ENCODE results near the gene IKZF1. TPM values are rescaled to one million over a fixed set of nuclear protein-coding genes. Genes with fewer than 3 reads are reported as not detected.

IKZF1 gene
- total RNA-seq, 1 donor from 2014 or later: 15.2 TPM

- DNase-seq (ENCODE audit: low spot score): no peak
Measured at GRCh38 chr7:50355817-50356178, 51.3 kb downstream of the IKZF1 start.

DNA sequence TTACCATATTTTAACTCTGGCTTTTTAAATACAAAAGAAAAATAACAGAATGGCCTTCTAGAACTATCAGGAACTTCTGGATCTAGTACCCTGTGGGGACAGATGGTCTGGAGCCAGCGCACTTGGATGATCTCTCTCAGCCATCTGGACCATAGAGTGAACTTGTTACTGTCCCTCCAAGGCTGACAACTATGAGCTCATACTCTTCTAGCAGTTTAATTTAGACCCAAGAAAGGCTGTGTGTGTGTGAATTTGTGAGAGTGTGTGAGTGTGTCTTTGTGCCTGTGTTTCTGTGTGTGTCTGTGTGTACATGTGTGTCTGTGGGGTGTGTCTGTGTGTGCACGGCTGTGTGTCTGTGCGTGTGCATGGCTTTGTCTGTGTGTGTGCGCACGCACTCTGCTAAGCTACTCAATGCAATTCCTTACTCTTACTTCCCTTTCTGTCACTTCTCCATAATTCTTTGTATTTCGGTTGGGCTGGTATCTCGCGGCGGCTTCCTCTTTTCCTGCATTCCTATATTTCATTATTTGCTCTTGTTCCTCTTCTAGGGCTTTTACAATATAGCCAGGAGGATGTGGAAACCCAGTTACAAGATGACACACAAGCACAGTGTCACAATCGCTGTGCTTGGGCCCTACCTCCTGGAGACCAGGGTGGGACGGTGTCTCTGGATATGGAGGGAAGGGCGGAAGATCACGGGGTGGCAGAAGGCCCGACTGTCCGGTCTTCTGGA is 51.9 kb downstream of the IKZF1 start:
- DNase-seq (ENCODE audit: low spot score): no peak

DNA sequence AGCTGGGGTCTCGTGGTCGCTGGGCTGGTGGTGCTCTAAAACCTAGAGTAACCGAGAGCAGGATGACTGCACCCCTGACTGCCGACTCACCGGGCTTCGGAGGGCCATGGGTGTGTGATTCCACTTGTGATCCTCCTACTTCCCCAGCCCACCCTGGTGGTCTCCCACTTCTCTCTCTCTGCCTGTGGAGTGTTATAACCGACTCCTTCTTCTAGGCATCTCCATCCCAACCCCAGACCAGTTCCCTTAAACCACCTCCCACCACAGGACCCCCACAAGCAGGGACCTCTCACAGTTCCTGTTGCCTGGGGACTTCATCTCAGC is 52.4 kb downstream of the IKZF1 start:
- DNase-seq (ENCODE audit: low spot score): no peak

DNA sequence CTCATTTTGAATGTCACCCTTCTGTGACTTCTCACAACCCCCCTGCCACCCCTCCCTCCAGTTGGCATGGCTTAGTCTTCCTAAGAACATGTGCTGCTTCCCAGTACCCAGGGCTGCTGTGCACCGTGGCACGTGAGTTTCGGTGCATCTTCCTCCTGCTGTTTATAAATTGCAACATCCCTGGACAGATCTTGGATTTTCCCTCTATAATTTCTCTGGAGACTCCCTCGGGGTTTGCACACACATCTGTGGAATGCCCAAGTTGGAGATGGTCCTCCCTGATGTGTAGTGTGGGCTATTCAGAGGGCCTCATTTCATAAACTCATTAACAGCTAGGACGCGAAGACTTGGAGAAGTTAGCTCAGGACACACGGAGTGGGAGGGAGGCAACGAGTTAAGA is 52.9 kb downstream of the IKZF1 start:
- DNase-seq (ENCODE audit: low spot score): no peak

DNA sequence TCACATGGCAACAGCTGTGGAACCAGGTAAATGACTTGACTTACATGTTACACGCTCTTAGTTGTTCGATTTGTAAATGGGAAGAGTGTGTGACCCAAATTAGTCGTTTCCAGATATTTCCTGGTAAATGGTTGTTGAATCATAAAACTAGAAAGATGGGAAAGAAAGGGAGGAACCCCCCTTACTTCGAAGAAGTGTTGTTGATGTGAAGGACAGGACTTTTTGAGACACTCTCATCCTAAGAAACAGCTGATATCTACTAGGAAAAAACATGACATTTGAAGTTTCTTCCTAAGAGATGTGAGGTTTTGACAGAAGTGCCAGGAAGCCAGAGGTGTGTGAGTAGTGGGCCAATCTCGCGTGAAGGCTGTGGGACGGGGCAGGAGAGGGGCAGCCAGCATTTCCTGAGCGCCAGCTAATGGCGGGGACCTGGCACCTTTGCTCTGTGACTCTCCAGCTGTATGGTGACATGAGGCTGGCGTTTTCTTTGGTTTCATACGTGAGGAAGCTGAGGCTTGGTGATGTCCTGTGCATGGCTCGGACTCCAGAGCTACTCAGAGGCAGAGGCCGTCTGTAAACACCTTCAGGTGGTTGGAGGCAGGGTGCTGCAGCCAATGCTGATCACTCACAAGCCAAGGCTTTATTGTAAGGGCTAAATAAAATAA is 53.7 kb downstream of the IKZF1 start:
- no peak for DNase-seq (ENCODE audit: low spot score)

- no peak for DNase-seq (ENCODE audit: low spot score)
Measured at GRCh38 chr7:50358779-50359178, 54.3 kb downstream of the IKZF1 start.

DNA sequence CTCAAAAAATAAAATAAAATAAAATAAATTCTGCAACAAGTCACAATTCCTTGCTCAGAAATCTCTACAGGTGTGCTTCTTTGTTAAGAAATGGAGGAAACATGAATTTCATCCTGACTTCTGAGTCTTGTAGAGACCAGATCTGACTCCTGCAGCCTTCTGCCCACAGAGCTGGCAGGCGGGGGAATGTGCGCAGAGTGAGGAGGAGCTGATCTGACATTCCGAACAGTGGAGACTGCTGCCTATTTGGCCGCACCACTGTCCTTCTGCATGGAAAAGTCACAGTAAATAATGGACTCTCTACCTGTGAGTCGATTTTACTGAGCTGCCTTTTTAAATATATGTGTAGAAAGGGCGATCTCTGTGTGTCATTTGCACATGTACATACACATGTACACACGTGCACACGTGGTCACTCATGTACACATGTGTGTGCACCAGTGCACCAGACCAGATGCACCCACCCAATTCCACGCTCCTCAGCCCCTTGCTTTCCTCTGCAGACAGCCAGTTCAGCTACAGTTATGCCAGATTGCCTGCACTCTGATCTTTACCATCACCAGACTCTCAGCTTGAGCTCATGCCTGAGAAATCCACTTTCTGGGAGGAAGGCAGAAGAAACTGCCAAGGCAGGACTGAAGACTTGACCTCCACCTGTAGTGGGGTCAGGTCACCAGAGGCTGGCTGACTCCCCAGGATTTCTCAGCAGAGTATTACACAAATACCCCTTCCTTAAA is 54.9 kb downstream of the IKZF1 start:
- DNase-seq (ENCODE audit: low spot score): no peak

GRCh38 chr7:50359995-50360925 is 55.7 kb downstream of the IKZF1 start:
- no peak for DNase-seq (ENCODE audit: low spot score)

DNA sequence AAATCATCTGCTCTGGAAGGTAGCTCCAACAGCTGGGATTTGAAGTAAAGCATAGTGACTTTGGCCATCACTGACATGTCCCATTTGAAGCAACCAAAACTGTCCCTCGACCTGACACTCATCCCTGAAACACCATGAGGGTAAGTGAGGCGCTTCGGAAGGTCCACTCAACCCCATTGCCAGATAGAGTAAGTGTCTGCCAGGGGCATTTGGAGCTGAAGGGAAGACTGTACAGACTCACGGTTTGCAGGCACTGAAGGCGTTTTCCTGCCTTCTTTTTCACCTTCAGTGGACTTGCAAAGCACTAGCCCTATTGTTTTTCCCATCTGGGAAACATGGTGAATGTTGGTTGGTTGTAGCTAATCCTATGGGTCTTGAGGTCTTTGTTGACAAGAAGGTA is 57.6 kb downstream of the IKZF1 start:
- no peak for DNase-seq (ENCODE audit: low spot score)

- no peak for DNase-seq (ENCODE audit: low spot score)
Measured at GRCh38 chr7:50362712-50363282, 58.3 kb downstream of the IKZF1 start.

GRCh38 chr7:50363327-50364060 is 59.0 kb downstream of the IKZF1 start:
- DNase-seq (ENCODE audit: low spot score): no peak

DNA sequence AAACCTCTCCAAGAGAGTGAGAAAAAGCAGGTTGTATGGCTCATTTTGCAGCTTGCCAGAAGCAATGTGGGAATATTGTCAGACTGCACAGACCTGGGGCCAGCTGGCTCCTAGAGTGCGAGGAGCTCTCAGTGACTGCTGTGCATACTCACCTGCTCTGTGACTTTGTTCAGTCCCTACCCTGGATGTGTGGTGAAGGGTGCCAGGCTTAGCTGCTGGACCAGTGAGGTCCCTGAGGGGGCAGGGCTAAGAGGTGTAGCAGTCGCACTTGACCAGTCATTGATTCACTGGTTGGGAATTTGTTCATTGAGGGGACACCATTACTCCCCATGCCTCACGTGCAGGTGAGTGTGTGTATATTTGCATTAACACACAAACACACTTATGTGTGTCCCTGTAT is 60.1 kb downstream of the IKZF1 start:
- DNase-seq (ENCODE audit: low spot score): no peak

GRCh38 chr7:50366311-50366710 is 61.8 kb downstream of the IKZF1 start:
- DNase-seq (ENCODE audit: low spot score): no peak

GRCh38 chr7:50367100-50367499 is 62.6 kb downstream of the IKZF1 start:
- no peak for DNase-seq (ENCODE audit: low spot score)

DNA sequence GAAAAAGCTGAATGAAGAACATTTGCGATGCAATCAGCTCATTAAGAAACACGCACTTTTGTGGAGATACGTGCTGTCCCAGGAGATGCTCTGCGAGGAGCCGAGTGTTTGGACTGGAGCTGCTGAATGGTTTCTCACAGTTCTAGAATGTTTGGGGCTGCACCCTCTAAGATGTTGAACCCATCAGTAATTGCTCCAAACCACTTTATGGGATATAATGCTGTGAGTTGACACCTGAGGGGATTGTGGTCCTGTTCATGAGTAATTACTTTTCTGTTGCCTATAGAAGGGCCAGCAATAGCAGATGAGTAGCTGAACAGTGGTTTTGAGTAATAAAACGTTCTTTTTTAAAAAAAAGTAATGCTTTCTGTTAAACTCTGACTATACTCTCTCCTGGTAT is 63.1 kb downstream of the IKZF1 start:
- no peak for DNase-seq (ENCODE audit: low spot score)

DNA sequence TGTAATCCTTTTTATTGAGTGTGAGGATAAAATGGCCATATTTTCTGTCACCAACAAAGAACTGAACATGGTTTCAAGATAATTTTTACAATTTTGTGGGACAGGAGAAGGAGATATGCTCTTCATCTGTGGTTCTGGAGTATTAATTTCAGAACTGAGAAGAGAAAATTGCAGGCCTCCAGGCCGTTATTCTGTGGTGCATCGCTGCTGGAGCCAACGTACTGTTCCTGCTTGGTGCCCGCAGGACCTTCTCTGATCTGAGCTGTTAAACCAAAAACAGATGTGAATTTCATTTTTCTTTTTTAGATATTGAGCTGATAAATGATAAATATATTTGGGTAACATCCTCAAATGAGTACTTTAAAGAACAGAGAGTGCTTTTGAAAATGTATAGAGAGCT is 63.9 kb downstream of the IKZF1 start:
- no peak for DNase-seq (ENCODE audit: low spot score)

DNA sequence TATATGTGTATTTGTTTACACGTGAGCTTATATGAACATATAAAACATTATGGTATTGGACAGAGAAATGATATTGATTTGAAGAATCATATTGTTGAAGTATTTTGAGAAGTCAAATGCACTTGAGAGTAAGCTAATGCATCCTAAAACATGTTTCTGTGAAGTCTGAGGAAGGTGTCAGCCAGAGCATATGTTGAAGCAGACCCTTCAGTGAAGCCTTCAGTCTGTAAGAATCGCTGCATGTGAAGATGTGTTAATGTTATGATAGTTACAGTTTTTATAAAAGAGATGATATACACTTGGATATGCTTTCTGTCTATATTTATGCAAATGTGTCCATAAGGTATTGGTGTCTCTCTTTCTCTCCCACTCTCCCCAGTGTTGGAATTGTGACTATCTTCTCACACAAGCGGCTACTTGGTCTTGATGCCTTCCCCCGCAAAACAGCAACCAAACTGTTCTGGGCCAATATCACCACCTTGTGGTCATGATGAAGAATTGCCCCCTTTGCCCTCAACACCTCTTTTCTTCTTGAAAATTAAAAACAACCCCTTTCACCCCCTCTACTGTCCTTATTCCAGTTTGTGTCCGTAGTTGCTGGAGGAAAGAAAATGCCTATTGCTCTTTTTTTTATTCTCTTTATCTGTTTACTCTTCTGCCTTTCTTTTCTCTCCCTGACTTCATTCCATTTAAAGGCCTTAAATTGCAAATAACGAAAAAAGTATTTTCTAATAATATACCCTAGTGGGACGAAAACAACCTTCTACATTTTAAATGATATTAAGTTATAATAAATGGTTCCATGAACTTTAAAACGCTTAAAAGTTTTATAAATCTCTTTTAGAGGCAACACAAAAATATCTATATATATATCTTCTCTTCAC is 64.9 kb downstream of the IKZF1 start:
- DNase-seq (ENCODE audit: low spot score): no peak

GRCh38 chr7:50370884-50371283 is 66.4 kb downstream of the IKZF1 start:
- DNase-seq (ENCODE audit: low spot score): no peak

GRCh38 chr7:50371551-50372021 is 67.1 kb downstream of the IKZF1 start:
- DNase-seq (ENCODE audit: low spot score): no peak

- no peak for DNase-seq (ENCODE audit: low spot score)
Measured at GRCh38 chr7:50372923-50373322, 68.4 kb downstream of the IKZF1 start.

Measured in ureter (tissue), 1 donor.